C4-2B (cell line): ENCODE data around the gene ERC1.

Source experiments
- H3K27ac ChIP-seq: fragments of 450-650 bp; 2 replicates; pipeline ENCODE4 v1.5.1; 2017
- CTCF ChIP-seq: fragments of 450-650 bp; conservative IDR thresholded peaks from 2 replicates; pipeline ENCODE4 v1.5.1; 2017; ENCODE audit warnings: mild to moderate bottlenecking
- ZFX ChIP-seq: fragments of 450-650 bp; IDR thresholded peaks from 2 replicates; pipeline ENCODE4 v1.6.1; 2017

Gene ERC1

GRCh38 chr12:1157046-1157445, 166.0 kb downstream of the ERC1 start:
- TF ChIP-seq ZFX (no peak), CTCF (no peak)
- no peak overlapping the region for H3K27ac ChIP-seq

GRCh38 chr12:1161197-1161596, 170.2 kb downstream of the ERC1 start:
- no peak for TF ChIP-seq CTCF
- H3K27ac ChIP-seq, result no peak overlapping the region

DNA sequence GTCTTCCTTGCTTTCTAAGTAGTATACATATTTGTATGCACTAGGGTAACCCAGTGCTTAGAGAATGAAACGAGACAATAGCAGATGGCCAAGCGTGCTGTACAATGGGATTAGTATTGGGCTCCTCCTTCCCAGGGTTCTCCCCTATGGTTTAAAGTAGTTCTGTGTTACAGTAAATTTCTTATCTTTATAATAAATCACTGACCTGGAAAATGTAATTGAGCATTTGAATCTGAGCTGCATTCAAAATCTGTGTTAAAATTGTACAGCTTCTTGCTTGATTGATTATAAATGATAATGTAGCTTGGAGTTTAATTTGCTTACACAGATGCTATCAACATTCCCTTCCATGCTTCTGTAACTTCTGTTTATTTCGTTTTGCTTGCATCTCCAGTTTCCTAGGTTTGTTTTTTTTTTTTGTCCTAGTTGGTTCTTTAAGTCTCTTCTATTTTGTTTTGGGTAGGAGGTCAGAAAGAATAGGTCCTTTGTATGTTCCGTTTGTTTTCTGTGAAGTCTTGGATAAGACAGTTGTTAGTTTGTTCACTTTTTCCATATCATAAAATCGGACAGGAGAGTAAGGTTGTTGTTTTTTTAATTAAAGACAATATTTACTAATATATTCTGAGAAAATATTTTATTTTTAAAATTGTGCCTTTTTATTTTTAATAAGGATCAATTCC, 171.2 kb downstream of the ERC1 start:
- TF ChIP-seq ZFX (no peak), CTCF (no peak)
- no peak overlapping the region for H3K27ac ChIP-seq

- no peak overlapping the region for H3K27ac ChIP-seq
- TF ChIP-seq CTCF (no peak), ZFX (no peak)
Observed at GRCh38 chr12:1167784-1168183, 176.8 kb downstream of the ERC1 start.

DNA sequence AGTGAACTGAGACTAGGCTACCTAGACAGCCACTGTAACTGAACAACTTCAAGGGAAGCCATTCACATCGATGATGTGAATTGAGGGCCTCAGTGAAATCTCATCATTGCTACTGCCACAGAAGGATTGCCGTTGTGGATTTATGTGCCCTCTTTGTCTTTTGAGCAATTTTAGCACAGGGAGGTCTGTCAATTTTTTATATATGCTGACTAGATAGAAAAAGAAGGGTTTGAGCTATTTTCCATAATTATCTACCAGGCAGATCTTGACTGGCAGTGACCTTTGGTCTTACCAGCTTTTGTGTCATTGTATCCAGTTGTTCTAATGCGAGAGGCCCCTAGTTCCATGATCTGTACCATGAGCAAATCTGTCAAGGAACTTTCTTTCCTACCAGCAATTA, 179.4 kb downstream of the ERC1 start:
- no peak overlapping the region for H3K27ac ChIP-seq
- TF ChIP-seq CTCF (no peak), ZFX (no peak)

- no peak overlapping the region for H3K27ac ChIP-seq
- TF ChIP-seq ZFX (no peak), CTCF (no peak)
Observed at GRCh38 chr12:1171657-1172408, 180.8 kb downstream of the ERC1 start.

- TF ChIP-seq ZFX (no peak), CTCF (no peak)
- H3K27ac ChIP-seq, result no peak overlapping the region
Observed at GRCh38 chr12:1173781-1174617, 183.0 kb downstream of the ERC1 start.
